PC-9 (cell line): ENCODE results near the gene POU2F3. TPM values are rescaled to one million over a fixed set of nuclear protein-coding genes. Genes with fewer than 3 reads are reported as not detected.

Experiments
- BruUV-seq: library from RNA; stranded (reverse); fragments of 400-500 nt; replicated peaks from 2 replicates; lab custom pipeline; 2021; lab: Mats Ljungman, UMichigan
- CTCF ChIA-PET: fragments of 300-600 bp; sonication (Branson Sonifier 250); formaldehyde crosslinking; loops from one replicate; lab custom pipeline; 2022; ENCODE audit warnings: antibody characterized with exemption; lab: Charles Lee
- POLR2A ChIA-PET: fragments of 300-600 bp; sonication (Branson Sonifier 250); formaldehyde crosslinking; loops from one replicate; lab custom pipeline; 2022; ENCODE audit warnings: antibody characterized with exemption; ENCODE audit not compliant: unreplicated experiment; lab: Charles Lee
- DNase-seq, 2 experiments: peaks; one replicate each; pipeline versions ENCODE4 v3.0.0 to v3.0.0-alpha.2; 2015 to 2022; ENCODE audit warnings: mixed read lengths in 1 of 2
- H2AFZ ChIP-seq: fragments of 200-600 bp; sonication (generic); 2 replicates; pipeline ENCODE4 v1.8.1; 2017; ENCODE audit warnings: antibody characterized with exemption
- H3F3A ChIP-seq: fragments of 200-600 bp; sonication (generic); 2 replicates; pipeline ENCODE4 v1.8.1; 2017; ENCODE audit warnings: antibody characterized with exemption, mild to moderate bottlenecking, low read depth; ENCODE audit not compliant: insufficient read depth
- H3K27ac ChIP-seq: fragments of 200-600 bp; sonication (generic); 2 replicates; pipeline ENCODE4 v1.6.1; 2016; ENCODE audit warnings: mixed run types
- H3K27me3 ChIP-seq: fragments of 200-600 bp; sonication (generic); 2 replicates; pipeline ENCODE4 v1.6.1; 2016; ENCODE audit warnings: low read depth, mixed run types; ENCODE audit not compliant: insufficient read depth
- H3K36me3 ChIP-seq: fragments of 200-600 bp; sonication (generic); 2 replicates; pipeline ENCODE4 v1.6.1; 2016; ENCODE audit warnings: low read depth, mixed run types
- H3K4me1 ChIP-seq: fragments of 200-600 bp; sonication (generic); replicated peaks from 2 replicates; pipeline ENCODE4 v1.6.1; 2016; ENCODE audit warnings: mixed run types; ENCODE audit not compliant: insufficient read depth
- H3K4me2 ChIP-seq: fragments of 200-600 bp; sonication (generic); 2 replicates; pipeline ENCODE4 v1.6.1; 2017; ENCODE audit warnings: mixed run types
- H3K4me3 ChIP-seq: fragments of 200-600 bp; sonication (generic); 2 replicates; pipeline ENCODE4 v1.6.1; 2016; ENCODE audit warnings: mixed run types
- H3K79me2 ChIP-seq: fragments of 200-600 bp; sonication (generic); 2 replicates; pipeline ENCODE4 v1.6.1; 2017; ENCODE audit warnings: low read depth, mixed run types
- H3K9me2 ChIP-seq: fragments of 200-600 bp; sonication (generic); 2 replicates; pipeline ENCODE4 v1.8.1; 2017; ENCODE audit warnings: mild to moderate bottlenecking; ENCODE audit not compliant: insufficient read depth
- H3K9me3 ChIP-seq: fragments of 200-600 bp; sonication (generic); 2 replicates; pipeline ENCODE4 v1.8.1; 2016; ENCODE audit warnings: low read depth; ENCODE audit not compliant: insufficient read depth
- H4K20me1 ChIP-seq: fragments of 200-600 bp; sonication (generic); 2 replicates; pipeline ENCODE4 v1.8.1; 2017; ENCODE audit not compliant: insufficient read depth
- CTCF ChIP-seq: fragments of 200-600 bp; sonication (generic); conservative IDR thresholded peaks from 2 replicates; pipeline ENCODE4 v1.6.1; 2017; ENCODE audit warnings: mixed run types, antibody characterized with exemption, mild to moderate bottlenecking, moderate library complexity
- EZH2 ChIP-seq: fragments of 200-600 bp; sonication (generic); IDR thresholded peaks from 2 replicates; pipeline ENCODE4 v1.8.0; 2017; ENCODE audit warnings: antibody characterized with exemption, low read depth
- intact Hi-C: fragments of 100-400 bp; cut with micrococcal nuclease; formaldehyde crosslinking; loops from one replicate; pipeline ENCODE4 v1.10.0; 2022; ENCODE audit not compliant: unreplicated experiment
- total RNA-seq: library from RNA; stranded (reverse); gene quantifications from 2 replicates; pipeline ENCODE4 v1.2.3, GENCODE V29; 2021

POU2F3 gene
- total RNA-seq, 1 experiment from 2014 or later = 2.9 TPM

DNA sequence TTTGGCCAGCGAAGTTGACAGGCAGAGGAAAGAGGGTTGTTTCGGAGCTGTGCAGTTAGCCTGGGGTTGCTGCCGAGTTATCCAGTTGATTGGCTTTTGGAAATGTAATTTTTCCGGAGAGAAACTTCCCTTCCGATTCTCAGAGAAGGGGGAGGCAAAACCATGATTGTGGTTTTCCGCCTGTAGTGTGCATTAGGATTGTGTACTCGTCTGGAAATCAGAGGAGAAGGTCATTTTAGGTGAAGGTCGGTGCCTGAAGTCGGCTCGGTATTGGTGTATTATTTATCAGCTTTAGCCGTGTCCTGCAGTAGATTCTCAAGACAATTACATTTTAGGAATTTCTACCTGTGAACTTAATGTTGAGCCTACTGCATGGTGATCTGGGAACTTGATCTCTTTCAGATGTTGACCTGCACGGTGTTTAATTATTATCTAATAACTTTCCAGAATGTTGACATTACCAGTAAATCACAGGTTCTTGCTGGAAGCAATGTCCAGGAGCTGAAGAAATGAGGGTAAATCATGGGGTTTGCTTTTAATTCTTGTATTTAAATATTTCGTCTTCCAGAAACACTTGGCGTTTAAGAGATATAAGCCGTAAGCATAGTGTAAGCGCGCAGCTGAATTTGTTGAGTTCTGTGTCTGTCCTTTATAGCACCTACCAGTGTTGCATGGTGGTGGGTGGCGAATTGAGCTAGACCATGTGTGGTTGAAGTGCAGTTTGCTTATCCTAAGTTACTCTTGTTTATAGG is 97.6 kb downstream of the POU2F3 start:
- H3K27ac ChIP-seq = peak overlapping the region; percentile 39
- BruUV-seq = TSS peak; percentile 45
- H3F3A ChIP-seq = peaks cover 34% of the 10 kb centered on the region
- intact Hi-C loops = loop anchor here (2.0 to 10.0 kb wide), 3 partner anchors 63 to 167 kb away; no protein-coding TSS in a partner anchor
- peak overlapping the region; percentile 91 for H2AFZ ChIP-seq
- H3K4me1 ChIP-seq = peaks cover 62% of the 10 kb centered on the region
- peak overlapping the region; percentile 90 for H3K4me3 ChIP-seq
- peak overlapping the region; percentile 95 for H3K4me2 ChIP-seq
- H3K79me2 ChIP-seq = peaks cover 60% of the 10 kb centered on the region
- no peaks in the 10 kb centered on the region for H3K9me2 ChIP-seq
- peak in 1 of 2 experiments; percentile 50 for DNase-seq
- H3K36me3 ChIP-seq = no peaks in the 10 kb centered on the region
- ChIA-PET CTCF (interaction anchor here (0.7 to 1.2 kb wide), 2 partner anchors 63 to 229 kb away, joined by 3 read pairs; no protein-coding TSS in a partner anchor), POLR2A (interaction anchor here (0.6 kb wide), 2 partner anchors 165 to 637 kb away, joined by 3 to 4 read pairs; no protein-coding TSS in a partner anchor)
- peaks cover 8% of the 10 kb centered on the region; the same call in 1 of the 2 replicates for H4K20me1 ChIP-seq
- H3K9me3 ChIP-seq = 0 out of 2 replicates have a peak, but pooled peaks cover 4% of the 10 kb centered on the region
- TF ChIP-seq EZH2 (no peak), CTCF (no peak)
- no peaks in the 10 kb centered on the region for H3K27me3 ChIP-seq

DNA sequence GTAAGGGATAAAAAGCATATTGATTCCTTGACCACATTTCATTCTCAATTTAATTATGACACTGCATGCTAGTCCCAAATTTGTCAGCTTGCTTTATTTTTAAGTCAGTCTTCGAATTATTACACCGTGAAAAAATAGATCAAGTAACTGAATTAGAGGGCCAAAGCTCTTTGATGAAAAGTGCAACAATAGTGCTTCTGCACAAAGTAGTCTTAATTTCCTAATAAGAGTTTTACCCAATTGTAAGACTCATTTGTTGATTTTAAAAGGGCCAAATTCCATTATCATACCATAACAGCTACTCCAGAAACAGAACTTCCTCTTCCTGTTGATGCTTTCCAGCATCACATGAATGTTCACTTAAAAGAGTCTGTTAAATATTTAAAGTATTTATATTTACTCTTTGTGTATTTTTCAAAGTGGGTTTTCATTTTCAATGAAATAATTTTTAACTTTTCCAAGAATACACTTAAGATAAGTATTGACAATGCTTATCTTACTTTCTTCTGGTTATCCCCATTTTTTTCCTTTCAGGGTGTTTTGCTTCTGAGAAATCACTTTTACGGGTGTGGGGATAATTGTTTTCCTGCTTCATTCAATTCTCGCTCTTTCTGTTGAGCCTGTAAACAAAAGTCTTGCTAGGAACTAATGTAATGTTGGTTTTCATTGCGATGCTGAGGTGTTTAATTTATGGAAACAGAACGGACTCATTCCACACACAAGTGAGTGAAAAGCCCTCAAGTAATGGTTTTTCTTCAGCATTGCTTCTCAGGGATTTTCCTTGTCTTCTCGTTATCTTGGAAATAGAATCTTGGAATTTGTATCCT is 98.4 kb downstream of the POU2F3 start:
- H3K36me3 ChIP-seq = no peaks in the 10 kb centered on the region
- peaks cover 28% of the 10 kb centered on the region for H3F3A ChIP-seq
- H4K20me1 ChIP-seq = peaks cover 8% of the 10 kb centered on the region; the same call in 1 of the 2 replicates
- H2AFZ ChIP-seq = no peak overlapping the region
- peaks cover 60% of the 10 kb centered on the region for H3K4me1 ChIP-seq
- intact Hi-C loops = loop anchor here (2.0 to 10.0 kb wide), 2 partner anchors 62 to 166 kb away; no protein-coding TSS in a partner anchor
- peak in 1 of 2 experiments; percentile 63 for DNase-seq
- peak overlapping the region; percentile 90 for H3K4me3 ChIP-seq
- H3K9me2 ChIP-seq = no peaks in the 10 kb centered on the region
- H3K4me2 ChIP-seq = peak overlapping the region; percentile 95
- POLR2A ChIA-PET = interaction anchor here (0.6 kb wide), 1 partner anchor 164 kb away, joined by 3 read pairs; no protein-coding TSS in a partner anchor
- CTCF ChIA-PET = interaction anchor here (0.7 kb wide), 1 partner anchor 230 kb away, joined by 3 read pairs; no protein-coding TSS in a partner anchor
- peak overlapping the region; percentile 39; the same call in 1 of the 2 replicates for H3K27ac ChIP-seq
- H3K79me2 ChIP-seq = peaks cover 68% of the 10 kb centered on the region
- no peak for TF ChIP-seq EZH2
- TF ChIP-seq CTCF = no peak
- H3K9me3 ChIP-seq = 0 out of 2 replicates have a peak, but pooled peaks cover 7% of the 10 kb centered on the region
- no TSS peak for BruUV-seq
- no peaks in the 10 kb centered on the region for H3K27me3 ChIP-seq
